Stimulated activated CD8-positive, alpha-beta memory T cell treated with anti-CD3 and anti-CD28 coated beads, Interleukin-4, amount 100 ng/mL, for 24 hours (primary cell): ENCODE data around the gene SLC10A3.

Experiments
- DNase-seq: peaks from one replicate; pipeline ENCODE4 v3.0.0-alpha.2; 2020; ENCODE audit warnings: low read depth

Gene SLC10A3

GRCh38 chrX:154439841-154440240 is 50.6 kb downstream of the SLC10A3 start:
- DNase-seq: no peak

DNA sequence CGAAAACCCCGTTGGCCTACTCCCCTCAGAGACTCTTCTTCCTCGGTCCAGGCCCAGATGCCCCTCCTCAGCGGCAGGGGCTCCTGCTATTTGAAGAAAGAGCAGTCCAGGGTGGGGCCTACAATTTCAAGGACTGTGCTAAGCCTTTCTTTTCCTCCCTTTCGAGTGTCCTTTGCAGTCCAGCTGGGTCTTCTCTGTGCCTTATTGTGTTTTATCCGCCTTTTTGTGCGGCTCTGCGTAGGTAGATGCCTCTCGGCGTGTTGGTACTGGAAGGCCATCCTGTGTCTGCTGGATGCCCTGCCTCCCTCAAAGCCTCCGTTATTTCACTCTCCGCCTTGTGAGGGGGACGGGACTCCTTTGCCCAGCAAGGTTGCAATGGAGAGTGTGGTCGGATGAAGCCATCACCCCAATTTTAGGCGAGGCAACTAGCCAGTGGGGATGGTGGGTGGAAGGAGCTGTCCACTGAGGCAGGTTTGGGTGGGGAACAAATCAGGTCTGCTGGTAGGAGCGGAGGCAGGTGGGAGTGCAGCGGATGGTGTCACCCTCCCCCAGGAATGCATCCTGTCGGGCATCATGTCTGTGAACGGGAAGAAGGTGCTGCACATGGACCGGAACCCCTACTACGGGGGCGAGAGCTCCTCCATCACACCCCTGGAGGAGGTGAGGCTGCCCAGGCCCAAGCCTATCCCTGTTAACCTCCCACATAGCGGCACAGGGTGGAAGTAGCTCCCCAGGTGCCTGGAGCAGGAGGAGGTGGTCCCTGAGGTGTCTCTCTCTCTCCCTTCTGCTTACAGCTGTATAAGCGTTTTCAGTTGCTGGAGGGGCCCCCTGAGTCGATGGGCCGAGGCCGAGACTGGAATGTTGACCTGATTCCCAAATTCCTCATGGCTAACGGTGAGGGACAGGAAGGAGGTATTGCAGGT is 52.2 kb downstream of the SLC10A3 start:
- DNase-seq: no peak
